HepG2 (cell line): ENCODE results near the gene DPH3. TPM values are rescaled to one million over a fixed set of nuclear protein-coding genes. Genes with fewer than 3 reads are reported as not detected.

Experiments
- MEIS2 ChIP-seq: sonication (generic); formaldehyde crosslinking; IDR thresholded peaks from 2 replicates; pipeline ENCODE4 v1.9.0; 2021; ENCODE audit warnings: mild to moderate bottlenecking, missing genetic modification reagents
- MTA3 ChIP-seq: sonication (generic); formaldehyde crosslinking; IDR thresholded peaks from 2 replicates; pipeline ENCODE4 v1.4.0; 2020; ENCODE audit warnings: missing genetic modification reagents
- MZF1 ChIP-seq: sonication (generic); formaldehyde crosslinking; IDR thresholded peaks from 2 replicates; pipeline ENCODE4 v1.8.1; 2023; ENCODE audit warnings: mild to moderate bottlenecking, missing genetic modification reagents, borderline replicate concordance
- NBN ChIP-seq: fragments of 450-650 bp; conservative IDR thresholded peaks from 2 replicates; pipeline ENCODE4 v1.6.1; 2017
- ZNF510 ChIP-seq: sonication (generic); formaldehyde crosslinking; IDR thresholded peaks from 2 replicates; pipeline ENCODE4 v1.4.0; 2020; ENCODE audit warnings: low read depth, mild to moderate bottlenecking, missing genetic modification reagents
- ZNF567 ChIP-seq: sonication (generic); formaldehyde crosslinking; IDR thresholded peaks from 2 replicates; pipeline ENCODE4 v1.8.1; 2023; ENCODE audit warnings: mild to moderate bottlenecking, missing genetic modification reagents, borderline replicate concordance
- ZNF776 ChIP-seq: sonication (generic); formaldehyde crosslinking; IDR thresholded peaks from 2 replicates; pipeline ENCODE4 v1.4.0; 2020; ENCODE audit warnings: mild to moderate bottlenecking, missing genetic modification reagents
- polyA plus RNA-seq, 8 experiments: library from polyadenylated mRNA; depleted of rRNA in 3 of 8; stranded (reverse) in 7 of 8; unstranded in 1 of 8; fragments of >200 nt; fragmentation: Illumina TruSeq in 4 of 8; extraction: Trizol in 4 of 8; gene quantifications; 2 replicates each; pipeline versions ENCODE4 v1.2.1 to v1.2.3, GENCODE V29; 2011 to 2016; ENCODE audit warnings: low read depth in 4 of 8, missing spikeins in 1 of 8, mixed read lengths in 1 of 8; ENCODE audit not compliant: insufficient read depth in 1 of 8
- total RNA-seq, 5 experiments: library from RNA; depleted of rRNA; stranded (reverse); fragments of >200 nt; fragmentation: Illumina TruSeq; extraction: Trizol; gene quantifications; 2 replicates each; pipeline ENCODE4 v1.2.3, GENCODE V29; 2016; ENCODE audit warnings: low read depth in 1 of 5
- TF ChIP-seq, protein P1 (sequence below): sonication (generic); formaldehyde crosslinking; IDR thresholded peaks from 2 replicates; pipeline ENCODE4 v1.5.0; 2020; ENCODE audit warnings: mild to moderate bottlenecking, missing genetic modification reagents, borderline replicate concordance
- TF ChIP-seq, protein P2 (sequence below): sonication (generic); formaldehyde crosslinking; IDR thresholded peaks from 2 replicates; pipeline ENCODE4 v1.5.0; 2020; ENCODE audit warnings: mild to moderate bottlenecking, missing genetic modification reagents
- TF ChIP-seq, protein P3 (sequence below): IDR thresholded peaks from 2 replicates; pipeline ENCODE4 v1.4.0; 2020; ENCODE audit warnings: mild to moderate bottlenecking, missing genetic modification reagents
- TF ChIP-seq, protein P4 (sequence below): sonication (generic); formaldehyde crosslinking; IDR thresholded peaks from 2 replicates; pipeline ENCODE4 v1.4.0; 2020; ENCODE audit warnings: missing genetic modification reagents, borderline replicate concordance
- TF ChIP-seq, protein P5 (sequence below): conservative IDR thresholded peaks from 2 replicates; pipeline ENCODE4 v1.6.1; 2018; ENCODE audit warnings: missing genetic modification reagents

The DPH3 gene
- total and polyA plus RNA-seq, 2 of the 13 experiments (the other 11 are each of a cell fraction or from before 2014, with no cell fraction given): 18.3 to 21.6 TPM

DNA sequence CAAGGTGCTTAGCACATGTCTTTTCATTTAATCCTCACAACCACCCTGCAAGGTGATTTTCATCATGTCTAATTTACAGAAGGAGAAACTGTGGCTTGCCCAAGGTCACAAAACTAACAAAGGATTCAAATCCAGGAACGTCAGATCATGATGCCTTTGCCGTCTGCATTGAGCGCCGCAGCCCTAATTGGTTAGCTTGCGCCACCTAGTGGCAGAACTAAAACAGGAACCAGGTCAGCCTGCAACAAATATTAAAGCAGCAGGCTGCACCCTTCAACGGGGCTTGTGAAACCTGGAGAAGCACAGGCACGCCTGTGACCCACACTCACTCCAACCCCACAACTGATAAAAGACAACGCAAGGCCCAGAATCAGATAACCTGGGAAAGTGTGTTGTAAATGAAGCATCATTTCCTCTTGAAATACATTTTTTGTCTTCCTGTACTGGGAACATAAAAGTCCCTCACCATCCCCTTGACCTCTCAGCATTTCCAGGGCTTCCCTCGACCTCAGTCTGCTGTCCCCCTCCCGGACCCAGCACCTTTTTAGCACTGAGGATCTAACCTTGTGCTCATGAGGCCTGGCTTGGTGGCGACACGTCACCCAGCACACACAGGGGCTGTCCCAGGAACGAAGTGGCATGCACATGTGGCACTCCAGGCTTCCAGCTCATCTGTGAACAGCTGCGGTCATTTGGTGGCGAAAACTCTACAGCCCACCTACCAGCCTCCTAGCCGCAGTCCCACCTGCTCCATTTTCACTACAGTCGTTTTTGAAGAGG is 17.3 kb downstream of the DPH3 start (continued):
- TF ChIP-seq, protein P1, sequence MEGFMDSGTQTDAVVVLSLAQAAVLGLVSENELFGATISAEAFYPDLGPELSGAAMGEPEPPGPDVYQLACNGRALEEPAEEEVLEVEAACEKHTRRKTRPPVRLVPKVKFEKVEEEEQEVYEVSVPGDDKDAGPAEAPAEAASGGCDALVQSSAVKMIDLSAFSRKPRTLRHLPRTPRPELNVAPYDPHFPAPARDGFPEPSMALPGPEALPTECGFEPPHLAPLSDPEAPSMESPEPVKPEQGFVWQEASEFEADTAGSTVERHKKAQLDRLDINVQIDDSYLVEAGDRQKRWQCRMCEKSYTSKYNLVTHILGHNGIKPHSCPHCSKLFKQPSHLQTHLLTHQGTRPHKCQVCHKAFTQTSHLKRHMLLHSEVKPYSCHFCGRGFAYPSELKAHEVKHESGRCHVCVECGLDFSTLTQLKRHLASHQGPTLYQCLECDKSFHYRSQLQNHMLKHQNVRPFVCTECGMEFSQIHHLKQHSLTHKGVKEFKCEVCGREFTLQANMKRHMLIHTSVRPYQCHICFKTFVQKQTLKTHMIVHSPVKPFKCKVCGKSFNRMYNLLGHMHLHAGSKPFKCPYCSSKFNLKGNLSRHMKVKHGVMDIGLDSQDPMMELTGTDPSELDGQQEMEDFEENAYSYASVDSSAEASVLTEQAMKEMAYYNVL (CRISPR knock-in tag): no peak
- TF ChIP-seq MZF1 (CRISPR knock-in tag): no peak
- TF ChIP-seq, protein P2, sequence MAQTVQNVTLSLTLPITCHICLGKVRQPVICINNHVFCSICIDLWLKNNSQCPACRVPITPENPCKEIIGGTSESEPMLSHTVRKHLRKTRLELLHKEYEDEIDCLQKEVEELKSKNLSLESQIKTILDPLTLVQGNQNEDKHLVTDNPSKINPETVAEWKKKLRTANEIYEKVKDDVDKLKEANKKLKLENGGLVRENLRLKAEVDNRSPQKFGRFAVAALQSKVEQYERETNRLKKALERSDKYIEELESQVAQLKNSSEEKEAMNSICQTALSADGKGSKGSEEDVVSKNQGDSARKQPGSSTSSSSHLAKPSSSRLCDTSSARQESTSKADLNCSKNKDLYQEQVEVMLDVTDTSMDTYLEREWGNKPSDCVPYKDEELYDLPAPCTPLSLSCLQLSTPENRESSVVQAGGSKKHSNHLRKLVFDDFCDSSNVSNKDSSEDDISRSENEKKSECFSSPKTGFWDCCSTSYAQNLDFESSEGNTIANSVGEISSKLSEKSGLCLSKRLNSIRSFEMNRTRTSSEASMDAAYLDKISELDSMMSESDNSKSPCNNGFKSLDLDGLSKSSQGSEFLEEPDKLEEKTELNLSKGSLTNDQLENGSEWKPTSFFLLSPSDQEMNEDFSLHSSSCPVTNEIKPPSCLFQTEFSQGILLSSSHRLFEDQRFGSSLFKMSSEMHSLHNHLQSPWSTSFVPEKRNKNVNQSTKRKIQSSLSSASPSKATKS: no peak
- TF ChIP-seq ZNF776 (CRISPR knock-in tag): no peak
- no peak for TF ChIP-seq ZNF510 (CRISPR knock-in tag)
- no peak for TF ChIP-seq MEIS2
- TF ChIP-seq ZNF567 (CRISPR knock-in tag): 0 out of 2 replicates have a peak, but pooled peaks have one; percentile 27
- TF ChIP-seq, protein P3, sequence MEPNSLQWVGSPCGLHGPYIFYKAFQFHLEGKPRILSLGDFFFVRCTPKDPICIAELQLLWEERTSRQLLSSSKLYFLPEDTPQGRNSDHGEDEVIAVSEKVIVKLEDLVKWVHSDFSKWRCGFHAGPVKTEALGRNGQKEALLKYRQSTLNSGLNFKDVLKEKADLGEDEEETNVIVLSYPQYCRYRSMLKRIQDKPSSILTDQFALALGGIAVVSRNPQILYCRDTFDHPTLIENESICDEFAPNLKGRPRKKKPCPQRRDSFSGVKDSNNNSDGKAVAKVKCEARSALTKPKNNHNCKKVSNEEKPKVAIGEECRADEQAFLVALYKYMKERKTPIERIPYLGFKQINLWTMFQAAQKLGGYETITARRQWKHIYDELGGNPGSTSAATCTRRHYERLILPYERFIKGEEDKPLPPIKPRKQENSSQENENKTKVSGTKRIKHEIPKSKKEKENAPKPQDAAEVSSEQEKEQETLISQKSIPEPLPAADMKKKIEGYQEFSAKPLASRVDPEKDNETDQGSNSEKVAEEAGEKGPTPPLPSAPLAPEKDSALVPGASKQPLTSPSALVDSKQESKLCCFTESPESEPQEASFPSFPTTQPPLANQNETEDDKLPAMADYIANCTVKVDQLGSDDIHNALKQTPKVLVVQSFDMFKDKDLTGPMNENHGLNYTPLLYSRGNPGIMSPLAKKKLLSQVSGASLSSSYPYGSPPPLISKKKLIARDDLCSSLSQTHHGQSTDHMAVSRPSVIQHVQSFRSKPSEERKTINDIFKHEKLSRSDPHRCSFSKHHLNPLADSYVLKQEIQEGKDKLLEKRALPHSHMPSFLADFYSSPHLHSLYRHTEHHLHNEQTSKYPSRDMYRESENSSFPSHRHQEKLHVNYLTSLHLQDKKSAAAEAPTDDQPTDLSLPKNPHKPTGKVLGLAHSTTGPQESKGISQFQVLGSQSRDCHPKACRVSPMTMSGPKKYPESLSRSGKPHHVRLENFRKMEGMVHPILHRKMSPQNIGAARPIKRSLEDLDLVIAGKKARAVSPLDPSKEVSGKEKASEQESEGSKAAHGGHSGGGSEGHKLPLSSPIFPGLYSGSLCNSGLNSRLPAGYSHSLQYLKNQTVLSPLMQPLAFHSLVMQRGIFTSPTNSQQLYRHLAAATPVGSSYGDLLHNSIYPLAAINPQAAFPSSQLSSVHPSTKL (CRISPR knock-in tag): peak; percentile 51; the same call in 1 of the 2 replicates
- TF ChIP-seq NBN: no peak
- TF ChIP-seq, protein P4, sequence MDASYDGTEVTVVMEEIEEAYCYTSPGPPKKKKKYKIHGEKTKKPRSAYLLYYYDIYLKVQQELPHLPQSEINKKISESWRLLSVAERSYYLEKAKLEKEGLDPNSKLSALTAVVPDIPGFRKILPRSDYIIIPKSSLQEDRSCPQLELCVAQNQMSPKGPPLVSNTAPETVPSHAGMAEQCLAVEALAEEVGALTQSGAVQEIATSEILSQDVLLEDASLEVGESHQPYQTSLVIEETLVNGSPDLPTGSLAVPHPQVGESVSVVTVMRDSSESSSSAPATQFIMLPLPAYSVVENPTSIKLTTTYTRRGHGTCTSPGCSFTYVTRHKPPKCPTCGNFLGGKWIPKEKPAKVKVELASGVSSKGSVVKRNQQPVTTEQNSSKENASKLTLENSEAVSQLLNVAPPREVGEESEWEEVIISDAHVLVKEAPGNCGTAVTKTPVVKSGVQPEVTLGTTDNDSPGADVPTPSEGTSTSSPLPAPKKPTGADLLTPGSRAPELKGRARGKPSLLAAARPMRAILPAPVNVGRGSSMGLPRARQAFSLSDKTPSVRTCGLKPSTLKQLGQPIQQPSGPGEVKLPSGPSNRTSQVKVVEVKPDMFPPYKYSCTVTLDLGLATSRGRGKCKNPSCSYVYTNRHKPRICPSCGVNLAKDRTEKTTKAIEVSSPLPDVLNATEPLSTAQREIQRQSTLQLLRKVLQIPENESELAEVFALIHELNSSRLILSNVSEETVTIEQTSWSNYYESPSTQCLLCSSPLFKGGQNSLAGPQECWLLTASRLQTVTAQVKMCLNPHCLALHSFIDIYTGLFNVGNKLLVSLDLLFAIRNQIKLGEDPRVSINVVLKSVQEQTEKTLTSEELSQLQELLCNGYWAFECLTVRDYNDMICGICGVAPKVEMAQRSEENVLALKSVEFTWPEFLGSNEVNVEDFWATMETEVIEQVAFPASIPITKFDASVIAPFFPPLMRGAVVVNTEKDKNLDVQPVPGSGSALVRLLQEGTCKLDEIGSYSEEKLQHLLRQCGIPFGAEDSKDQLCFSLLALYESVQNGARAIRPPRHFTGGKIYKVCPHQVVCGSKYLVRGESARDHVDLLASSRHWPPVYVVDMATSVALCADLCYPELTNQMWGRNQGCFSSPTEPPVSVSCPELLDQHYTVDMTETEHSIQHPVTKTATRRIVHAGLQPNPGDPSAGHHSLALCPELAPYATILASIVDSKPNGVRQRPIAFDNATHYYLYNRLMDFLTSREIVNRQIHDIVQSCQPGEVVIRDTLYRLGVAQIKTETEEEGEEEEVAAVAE: peak; percentile 61; the same call in 1 of the 2 replicates
- TF ChIP-seq, protein P5, sequence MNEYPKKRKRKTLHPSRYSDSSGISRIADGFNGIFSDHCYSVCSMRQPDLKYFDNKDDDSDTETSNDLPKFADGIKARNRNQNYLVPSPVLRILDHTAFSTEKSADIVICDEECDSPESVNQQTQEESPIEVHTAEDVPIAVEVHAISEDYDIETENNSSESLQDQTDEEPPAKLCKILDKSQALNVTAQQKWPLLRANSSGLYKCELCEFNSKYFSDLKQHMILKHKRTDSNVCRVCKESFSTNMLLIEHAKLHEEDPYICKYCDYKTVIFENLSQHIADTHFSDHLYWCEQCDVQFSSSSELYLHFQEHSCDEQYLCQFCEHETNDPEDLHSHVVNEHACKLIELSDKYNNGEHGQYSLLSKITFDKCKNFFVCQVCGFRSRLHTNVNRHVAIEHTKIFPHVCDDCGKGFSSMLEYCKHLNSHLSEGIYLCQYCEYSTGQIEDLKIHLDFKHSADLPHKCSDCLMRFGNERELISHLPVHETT (CRISPR knock-in tag): no peak
- no peak for TF ChIP-seq MTA3
